NB4 (cell line): ENCODE measurements around the gene IRF2BPL.

ENCODE experiments used
- POLR2A ChIP-seq: IDR thresholded peaks from 2 replicates; pipeline ENCODE4 v1.6.1; 2011; ENCODE audit warnings: mild to moderate bottlenecking; ENCODE audit not compliant: insufficient read length; ENCODE audit errors: extremely low read depth
- TF ChIP-seq, protein P1 (sequence below): IDR thresholded peaks from one replicate; pipeline ENCODE4 v1.5.1; 2012; ENCODE audit warnings: low read depth, low read length

DNA sequence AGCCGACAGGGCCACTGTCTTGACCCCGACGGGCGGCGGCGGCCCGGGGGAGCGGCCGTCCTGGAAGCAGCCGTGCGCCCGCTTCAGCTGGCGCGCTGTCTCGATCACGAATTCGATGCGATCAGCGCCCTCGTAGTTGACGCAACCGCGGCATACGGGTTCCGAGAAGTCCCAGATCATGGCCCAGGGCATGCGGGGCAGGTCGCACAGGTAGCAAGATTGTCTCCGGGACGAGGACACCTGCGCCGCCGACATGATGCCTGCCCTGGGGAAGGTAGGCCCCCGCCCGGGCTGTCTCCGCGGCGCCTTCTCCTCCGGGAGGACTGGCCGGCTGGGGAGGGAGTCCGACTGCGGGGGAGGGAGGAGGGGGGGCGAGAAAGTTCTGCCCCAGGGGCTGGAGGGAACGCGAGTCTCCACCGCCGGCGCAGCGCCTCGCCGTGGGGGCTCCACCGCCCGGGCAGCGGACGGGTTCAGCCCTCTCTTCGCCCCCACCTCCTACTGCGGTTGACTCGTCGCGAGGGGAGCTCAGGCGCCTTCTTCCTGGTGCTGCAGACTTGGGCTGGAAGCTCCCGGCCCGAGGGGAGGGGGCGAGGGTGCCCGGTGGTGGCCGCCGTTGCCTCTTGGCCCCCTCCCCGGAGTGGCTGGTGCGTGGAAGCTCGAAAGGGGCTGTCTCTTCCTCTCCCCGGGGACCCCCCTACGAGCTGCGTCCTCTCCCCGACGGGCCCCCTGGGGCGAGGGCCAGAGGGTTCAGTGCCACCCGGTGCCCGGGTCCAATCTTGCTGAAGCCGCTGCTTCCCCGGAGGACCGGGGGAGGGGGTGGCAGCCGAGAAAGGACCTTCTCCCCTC is 747 bp downstream of the IRF2BPL start:
- TF ChIP-seq, protein P1, sequence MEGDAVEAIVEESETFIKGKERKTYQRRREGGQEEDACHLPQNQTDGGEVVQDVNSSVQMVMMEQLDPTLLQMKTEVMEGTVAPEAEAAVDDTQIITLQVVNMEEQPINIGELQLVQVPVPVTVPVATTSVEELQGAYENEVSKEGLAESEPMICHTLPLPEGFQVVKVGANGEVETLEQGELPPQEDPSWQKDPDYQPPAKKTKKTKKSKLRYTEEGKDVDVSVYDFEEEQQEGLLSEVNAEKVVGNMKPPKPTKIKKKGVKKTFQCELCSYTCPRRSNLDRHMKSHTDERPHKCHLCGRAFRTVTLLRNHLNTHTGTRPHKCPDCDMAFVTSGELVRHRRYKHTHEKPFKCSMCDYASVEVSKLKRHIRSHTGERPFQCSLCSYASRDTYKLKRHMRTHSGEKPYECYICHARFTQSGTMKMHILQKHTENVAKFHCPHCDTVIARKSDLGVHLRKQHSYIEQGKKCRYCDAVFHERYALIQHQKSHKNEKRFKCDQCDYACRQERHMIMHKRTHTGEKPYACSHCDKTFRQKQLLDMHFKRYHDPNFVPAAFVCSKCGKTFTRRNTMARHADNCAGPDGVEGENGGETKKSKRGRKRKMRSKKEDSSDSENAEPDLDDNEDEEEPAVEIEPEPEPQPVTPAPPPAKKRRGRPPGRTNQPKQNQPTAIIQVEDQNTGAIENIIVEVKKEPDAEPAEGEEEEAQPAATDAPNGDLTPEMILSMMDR, result peak; percentile 10
- TF ChIP-seq POLR2A, result no peak
